NT2/D1 (cell line): ENCODE measurements around the gene MAP1B.

Experiments used
- SUZ12 ChIP-seq: IDR thresholded peaks from 2 replicates; pipeline ENCODE4 v1.6.1; 2011; ENCODE audit not compliant: insufficient read length, insufficient read depth; ENCODE audit errors: extremely low read depth
- YY1 ChIP-seq: IDR thresholded peaks from 2 replicates; pipeline ENCODE4 v1.6.1; 2011; ENCODE audit not compliant: insufficient read length, insufficient read depth
- ZNF274 ChIP-seq: IDR thresholded peaks from 2 replicates; pipeline ENCODE4 v1.6.1; 2011; ENCODE audit warnings: mild to moderate bottlenecking, low read depth, low read length

DNA sequence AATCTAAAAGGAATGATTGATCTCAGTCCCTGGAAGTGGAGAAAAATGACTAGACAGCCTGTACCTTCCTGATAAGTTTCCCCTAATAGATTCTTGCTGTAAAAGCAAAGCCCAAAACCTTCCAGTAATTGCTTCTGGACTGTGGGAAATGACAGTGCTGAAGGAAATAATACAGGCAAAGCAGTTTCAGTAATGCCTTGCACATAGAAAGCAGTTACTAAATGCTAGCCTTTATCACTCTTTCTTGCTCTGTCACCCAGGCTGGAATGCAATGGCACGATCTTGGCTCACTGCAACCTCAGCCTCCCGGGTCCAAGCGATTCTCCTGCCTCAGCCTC is 50.3 kb downstream of the MAP1B start:
- TF ChIP-seq ZNF274 (no peak), SUZ12 (no peak), YY1 (no peak)
